Trophoblast cell (in vitro differentiated cells and primary cell): ENCODE results near the gene COX20.
A peak's percentile ranks its signal among the peaks of the same experiment; 100 is the strongest.

ENCODE experiments used
- DNase-seq, 2 donors: peaks; one replicate each; pipeline ENCODE4 v3.0.0-alpha.2; 2016
- H2AFZ ChIP-seq: 2 replicates; pipeline ENCODE4 v1.6.1; 2013; ENCODE audit warnings: low read length, moderate library complexity, mild to moderate bottlenecking; ENCODE audit not compliant: insufficient read depth, poor library complexity
- H2AK5ac ChIP-seq: 2 replicates; pipeline ENCODE4 v1.6.1; 2013; ENCODE audit warnings: mild to moderate bottlenecking, low read length
- H2BK120ac ChIP-seq: 2 replicates; pipeline ENCODE4 v1.6.1; 2013; ENCODE audit warnings: low read length, mild to moderate bottlenecking, moderate library complexity; ENCODE audit not compliant: insufficient read depth, poor library complexity
- H2BK12ac ChIP-seq: 2 replicates; pipeline ENCODE4 v1.6.1; 2013; ENCODE audit warnings: mild to moderate bottlenecking, low read length, moderate library complexity
- H2BK5ac ChIP-seq: 2 replicates; pipeline ENCODE4 v1.6.1; 2013; ENCODE audit warnings: low read length, low read depth, moderate library complexity, mild to moderate bottlenecking; ENCODE audit not compliant: poor library complexity
- H3K14ac ChIP-seq: 2 replicates; pipeline ENCODE4 v1.6.1; 2013; ENCODE audit warnings: mild to moderate bottlenecking, low read length
- H3K18ac ChIP-seq: 2 replicates; pipeline ENCODE4 v1.6.1; 2013; ENCODE audit warnings: mild to moderate bottlenecking, low read length
- H3K23ac ChIP-seq: 2 replicates; pipeline ENCODE4 v1.6.1; 2013; ENCODE audit warnings: low read length
- H3K27ac ChIP-seq: 2 replicates; pipeline ENCODE4 v1.5.1; 2013; ENCODE audit warnings: low read depth, mild to moderate bottlenecking, inconsistent platforms, low read length, moderate library complexity
- H3K27me3 ChIP-seq: 2 replicates; pipeline ENCODE4 v1.6.1; 2013; ENCODE audit warnings: inconsistent platforms, mild to moderate bottlenecking, low read length, moderate library complexity; ENCODE audit not compliant: insufficient read depth
- H3K36me3 ChIP-seq, 2 experiments: 1 replicate in 1 of 2; 2 replicates in 1 of 2; pipeline ENCODE4 v1.6.1; 2013; ENCODE audit warnings: low read length in 2 of 2, mild to moderate bottlenecking in 2 of 2, moderate library complexity in 1 of 2; ENCODE audit not compliant: insufficient read depth in 2 of 2, control insufficient read depth in 1 of 2
- H3K4ac ChIP-seq: 2 replicates; pipeline ENCODE4 v1.6.1; 2013; ENCODE audit warnings: low read depth, mild to moderate bottlenecking, low read length, moderate library complexity
- H3K4me1 ChIP-seq, 2 experiments: 1 replicate in 1 of 2; 2 replicates in 1 of 2; pipeline ENCODE4 v1.6.1; 2013; ENCODE audit warnings: low read length in 2 of 2, mild to moderate bottlenecking in 2 of 2, moderate library complexity in 1 of 2; ENCODE audit not compliant: insufficient read depth in 2 of 2, control insufficient read depth in 1 of 2
- H3K4me2 ChIP-seq: 2 replicates; pipeline ENCODE4 v1.6.1; 2013; ENCODE audit warnings: inconsistent platforms, mild to moderate bottlenecking, low read length, moderate library complexity
- H3K4me3 ChIP-seq: 2 replicates; pipeline ENCODE4 v1.5.1; 2013; ENCODE audit warnings: mild to moderate bottlenecking, low read depth, low read length, inconsistent platforms
- H3K79me1 ChIP-seq: one replicate; pipeline ENCODE4 v1.6.1; 2013; ENCODE audit warnings: low read length
- H3K79me2 ChIP-seq: 2 replicates; pipeline ENCODE4 v1.6.1; 2013; ENCODE audit warnings: low read length, mild to moderate bottlenecking; ENCODE audit not compliant: control insufficient read depth, insufficient read depth, poor library complexity
- H3K9ac ChIP-seq: 2 replicates; pipeline ENCODE4 v1.6.1; 2013; ENCODE audit warnings: mild to moderate bottlenecking, low read length
- H3K9me3 ChIP-seq: 2 replicates; pipeline ENCODE4 v1.6.1; 2013; ENCODE audit warnings: low read depth, mild to moderate bottlenecking, control low read depth, inconsistent platforms, low read length; ENCODE audit not compliant: insufficient read depth
- H4K12ac ChIP-seq: 2 replicates; pipeline ENCODE4 v1.6.1; 2013; ENCODE audit warnings: low read depth, mild to moderate bottlenecking, low read length, moderate library complexity
- H4K8ac ChIP-seq: 2 replicates; pipeline ENCODE4 v1.6.1; 2013; ENCODE audit warnings: low read depth, mild to moderate bottlenecking, low read length, moderate library complexity
- H4K91ac ChIP-seq: one replicate; pipeline ENCODE4 v1.6.1; 2013; ENCODE audit warnings: low read depth, mild to moderate bottlenecking, low read length, moderate library complexity
- WGBS: extraction: QIAGEN DNeasy Blood & Tissue Kit; methylation state at CpG from one replicate; pipeline ENCODE4 v1.1.7; 2013; ENCODE audit warnings: missing lambda C conversion rate; ENCODE audit not compliant: insufficient read length, insufficient coverage; ENCODE audit errors: extremely low coverage; 5-methylcytosine and 5-hydroxymethylcytosine counted together

Gene COX20

DNA sequence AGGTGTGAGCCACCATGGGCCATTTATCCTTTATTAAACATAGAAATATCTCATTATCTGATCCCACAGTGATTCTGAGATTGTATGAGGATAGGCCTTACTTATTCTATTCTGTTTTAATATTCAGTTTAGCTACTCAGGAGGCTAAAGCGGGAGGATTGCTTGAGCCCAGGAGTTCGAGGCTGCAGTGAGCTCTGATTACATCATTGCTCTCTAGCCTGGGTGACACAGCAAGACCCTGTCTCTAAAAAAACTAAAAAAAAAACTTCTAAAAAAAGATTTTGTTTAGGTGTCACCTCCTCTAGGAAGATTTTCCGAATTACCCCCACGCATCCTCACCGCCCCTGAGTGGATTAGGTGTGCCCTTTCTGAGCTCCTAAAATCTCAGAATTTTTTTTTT, 43.2 kb downstream of the COX20 start:
- Histone ChIP-seq H3K14ac (no peak overlapping the region), H3K4me2 (no peak overlapping the region), H3K27ac (no peak overlapping the region), H2AK5ac (no peak overlapping the region), H4K91ac (no peak overlapping the region), H3K9ac (no peak overlapping the region), H3K36me3 (no peaks in the 10 kb centered on the region), H3K18ac (no peak overlapping the region), H4K8ac (no peak overlapping the region), H3K4me1 (no peaks in the 10 kb centered on the region), H2BK12ac (no peak overlapping the region), H3K27me3 (no peaks in the 10 kb centered on the region), H3K79me2 (no peaks in the 10 kb centered on the region), H3K4me3 (no peak overlapping the region), H3K4ac (no peak overlapping the region), H2AFZ (no peak overlapping the region), H3K9me3 (no peaks in the 10 kb centered on the region), H2BK120ac (no peak overlapping the region), H4K12ac (no peak overlapping the region), H3K23ac (no peak overlapping the region), H2BK5ac (no peak overlapping the region), H3K79me1 (no peaks in the 10 kb centered on the region)
- DNase-seq = no peak
- no CpG with 5 or more reads among the region's 5 CpGs for WGBS

DNA sequence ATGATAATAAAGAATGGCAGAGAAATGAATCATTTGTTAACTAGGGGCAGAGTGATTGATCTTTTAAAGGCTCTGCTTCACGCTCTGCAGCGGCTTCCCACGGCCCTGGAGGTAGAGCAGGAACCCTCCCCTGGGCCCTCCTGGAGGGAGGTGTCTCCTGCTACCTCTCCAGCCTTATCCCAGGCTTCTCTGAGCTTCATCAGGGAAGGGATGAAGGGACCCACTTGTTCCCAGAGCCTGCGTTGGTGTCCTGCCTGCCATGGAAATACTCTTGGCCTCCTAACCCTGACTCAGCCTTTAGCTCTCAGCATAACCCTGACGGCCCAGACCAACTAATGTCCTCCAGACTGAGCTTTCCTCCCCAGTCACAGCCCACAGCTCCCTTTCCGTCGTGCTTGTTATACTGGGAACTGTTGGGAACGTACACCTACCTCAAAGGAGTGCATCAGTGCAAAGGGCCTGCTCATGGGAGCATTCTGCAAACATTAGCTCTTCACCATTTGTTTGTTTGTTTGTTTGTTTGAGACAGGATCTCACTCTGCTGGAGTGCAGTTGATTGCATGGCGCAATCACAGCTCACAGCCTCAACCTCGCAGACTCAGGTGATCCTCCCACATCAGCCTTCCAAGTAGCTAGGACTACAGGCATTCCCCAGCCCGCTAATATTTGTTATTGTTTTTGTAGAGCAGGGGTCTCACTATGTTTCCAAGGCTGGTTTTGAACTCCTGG, 46.3 kb downstream of the COX20 start:
- Histone ChIP-seq H3K27me3 (no peaks in the 10 kb centered on the region), H4K8ac (no peak overlapping the region), H3K9ac (no peak overlapping the region), H2BK120ac (no peak overlapping the region), H4K91ac (no peak overlapping the region), H2BK5ac (no peak overlapping the region), H3K79me2 (no peaks in the 10 kb centered on the region), H2BK12ac (no peak overlapping the region), H3K79me1 (no peaks in the 10 kb centered on the region), H3K4ac (no peak overlapping the region), H2AFZ (no peak overlapping the region), H3K4me1 (no peaks in the 10 kb centered on the region), H3K14ac (no peak overlapping the region), H3K36me3 (no peaks in the 10 kb centered on the region), H3K4me3 (no peak overlapping the region), H3K27ac (no peak overlapping the region), H3K18ac (no peak overlapping the region), H3K23ac (no peak overlapping the region), H3K9me3 (no peaks in the 10 kb centered on the region), H2AK5ac (no peak overlapping the region), H4K12ac (no peak overlapping the region), H3K4me2 (no peak overlapping the region)
- peak; percentile 55 to 61 for DNase-seq
- no CpG with 5 or more reads among the region's 11 CpGs for WGBS

DNA sequence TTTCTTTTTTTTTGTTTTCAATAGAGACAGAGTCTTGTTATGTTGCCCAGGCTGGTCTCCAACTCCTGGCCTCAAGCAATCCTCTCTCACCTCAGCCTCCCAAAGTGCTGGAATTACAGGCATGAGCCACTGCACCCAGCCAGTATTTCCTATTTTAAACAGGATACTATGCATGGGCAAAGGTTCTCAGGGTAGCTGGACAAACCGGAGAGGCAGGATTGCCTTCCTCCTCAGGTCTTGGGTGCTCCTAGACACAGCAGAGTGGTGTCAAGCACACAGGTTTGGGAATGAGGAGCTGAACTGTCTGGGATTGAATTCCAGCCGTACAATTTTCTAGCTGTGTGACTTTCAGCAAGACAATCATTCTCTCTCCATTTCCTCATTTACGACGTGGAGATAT, 51.8 kb downstream of the COX20 start:
- Histone ChIP-seq H4K8ac (no peak overlapping the region), H4K91ac (no peak overlapping the region), H3K79me2 (no peaks in the 10 kb centered on the region), H3K27ac (peak overlapping the region; percentile 65), H2BK5ac (no peak overlapping the region), H3K23ac (no peak overlapping the region), H2AFZ (no peak overlapping the region), H2AK5ac (no peak overlapping the region), H2BK120ac (no peak overlapping the region), H3K36me3 (no peaks in the 10 kb centered on the region), H3K4me1 (no peaks in the 10 kb centered on the region), H4K12ac (no peak overlapping the region), H3K9ac (no peak overlapping the region), H2BK12ac (no peak overlapping the region), H3K9me3 (no peaks in the 10 kb centered on the region), H3K4ac (no peak overlapping the region), H3K4me2 (no peak overlapping the region), H3K18ac (no peak overlapping the region), H3K4me3 (no peak overlapping the region), H3K79me1 (no peaks in the 10 kb centered on the region), H3K27me3 (no peaks in the 10 kb centered on the region), H3K14ac (no peak overlapping the region)
- peak; percentile 98 to 99 for DNase-seq
- WGBS = no CpG with 5 or more reads among the region's 4 CpGs

DNA sequence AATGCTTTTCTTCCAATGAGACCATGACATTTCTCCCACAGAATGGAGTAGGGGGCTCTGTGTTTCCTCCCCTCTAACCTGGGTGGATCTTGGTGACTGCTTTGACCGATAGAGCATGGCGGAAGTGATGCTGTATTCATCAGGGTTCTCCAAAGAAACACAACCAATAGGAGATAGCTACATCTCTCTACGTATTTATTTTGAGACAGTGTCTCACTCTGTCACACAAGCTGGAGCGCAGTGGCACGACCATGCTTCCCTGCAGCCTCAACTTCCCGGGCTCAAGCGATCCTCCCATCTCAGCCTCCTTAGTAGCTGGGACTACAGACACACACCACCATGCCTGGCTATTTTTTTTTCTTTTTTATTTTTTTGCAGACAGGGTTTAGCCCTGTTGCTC, 58.4 kb downstream of the COX20 start:
- Histone ChIP-seq H3K4me2 (no peak overlapping the region), H3K27ac (no peak overlapping the region), H3K4me1 (no peaks in the 10 kb centered on the region), H3K9me3 (no peaks in the 10 kb centered on the region), H2AFZ (no peak overlapping the region), H3K18ac (no peak overlapping the region), H3K79me1 (no peaks in the 10 kb centered on the region), H2BK120ac (no peak overlapping the region), H3K23ac (no peak overlapping the region), H3K9ac (no peak overlapping the region), H3K4ac (no peak overlapping the region), H3K27me3 (no peaks in the 10 kb centered on the region), H2BK5ac (no peak overlapping the region), H3K4me3 (no peak overlapping the region), H4K12ac (no peak overlapping the region), H2BK12ac (no peak overlapping the region), H4K91ac (no peak overlapping the region), H3K36me3 (no peaks in the 10 kb centered on the region), H3K79me2 (no peaks in the 10 kb centered on the region), H4K8ac (no peak overlapping the region), H2AK5ac (no peak overlapping the region), H3K14ac (no peak overlapping the region)
- WGBS = no CpG with 5 or more reads among the region's 7 CpGs
- DNase-seq = no peak
